Upper lobe of left lung (tissue), 6 donors: ENCODE measurements around the gene LAYN. TPM values are rescaled to one million over a fixed set of nuclear protein-coding genes. Genes with fewer than 3 reads are reported as not detected.

ENCODE experiments used
- ATAC-seq, 2 donors: fragments of 200-7000 bp; cut with Tn5 transposase; one replicate each; pipeline ENCODE4 v1.9.1; 2022; ENCODE audit warnings: mild to moderate bottlenecking in 2 of 2, moderate library complexity in 2 of 2; ENCODE audit not compliant: low FRiP score in 2 of 2
- DNase-seq, 2 donors: peaks; one replicate each; pipeline ENCODE4 v3.0.0-alpha.2; 2019 to 2020
- H3K27ac ChIP-seq, 4 donors: fragments of 200-600 bp; sonication (generic); one replicate each; pipeline ENCODE4 v1.5.1; 2016 to 2019
- H3K27me3 ChIP-seq, 4 donors: fragments of 200-600 bp; sonication (generic); one replicate each; pipeline ENCODE4 v1.5.1; 2017 to 2019
- H3K36me3 ChIP-seq, 4 donors: fragments of 200-600 bp; sonication (generic); one replicate each; pipeline ENCODE4 v1.5.1; 2016 to 2019
- H3K4me1 ChIP-seq, 4 donors: fragments of 200-600 bp; sonication (generic); one replicate each; pipeline ENCODE4 v1.5.1; 2018 to 2019
- H3K4me3 ChIP-seq, 4 donors: fragments of 200-600 bp; sonication (generic); one replicate each; pipeline ENCODE4 v1.5.1; 2017 to 2019; ENCODE audit warnings: mild to moderate bottlenecking in 2 of 4, moderate library complexity in 1 of 4
- H3K9me3 ChIP-seq, 4 donors: fragments of 200-600 bp; sonication (generic); one replicate each; pipeline ENCODE4 v1.5.1; 2018 to 2019
- EP300 ChIP-seq, 4 donors: sonication (generic); formaldehyde crosslinking; IDR thresholded peaks; one replicate each; pipeline ENCODE4 v1.5.1; 2017; ENCODE audit warnings: antibody characterized with exemption in 4 of 4, control low read depth in 2 of 4
- POLR2A ChIP-seq, 4 donors: fragments of 450-650 bp; IDR thresholded peaks; one replicate each; pipeline ENCODE4 v1.5.1; 2016 to 2017; ENCODE audit warnings: antibody characterized with exemption in 4 of 4, mild to moderate bottlenecking in 2 of 4
- POLR2AphosphoS5 ChIP-seq, 2 donors: sonication (generic); formaldehyde crosslinking; IDR thresholded peaks; one replicate each; pipeline ENCODE4 v1.5.1; 2017; ENCODE audit warnings: antibody characterized with exemption in 2 of 2
- WGBS, 2 donors: methylation state at CpG; one replicate each; pipeline ENCODE4 v1.1.5; 2017 to 2018; 5-methylcytosine and 5-hydroxymethylcytosine counted together
- total RNA-seq, 6 donors: library from RNA; depleted of rRNA in 4 of 6; stranded (reverse); fragments of >200 nt in 4 of 6; gene quantifications; one replicate each; pipeline versions ENCODE4 v1.1.0 to v1.2.1, GENCODE V29; 2016 to 2021
- TF ChIP-seq, protein P1 (sequence below), 6 experiments: fragments of 450-650 bp in 4 of 6; fragments of 200-600 bp in 2 of 6; sonication (generic) in 2 of 6; IDR thresholded peaks; one replicate each; pipeline ENCODE4 v1.5.1; 2016 to 2019; ENCODE audit warnings: antibody characterized with exemption in 6 of 6
- donor health status: DM: no; HTN: no; CAD: no; lungs with moderate emphysema.
- donor health status: DM: no; HTN: yes; CAD: no; lungs with severe emphysema.

Gene LAYN
- total RNA-seq, 6 donors from 2014 or later = 3.1 to 46.6 (median 13.9) TPM

DNA sequence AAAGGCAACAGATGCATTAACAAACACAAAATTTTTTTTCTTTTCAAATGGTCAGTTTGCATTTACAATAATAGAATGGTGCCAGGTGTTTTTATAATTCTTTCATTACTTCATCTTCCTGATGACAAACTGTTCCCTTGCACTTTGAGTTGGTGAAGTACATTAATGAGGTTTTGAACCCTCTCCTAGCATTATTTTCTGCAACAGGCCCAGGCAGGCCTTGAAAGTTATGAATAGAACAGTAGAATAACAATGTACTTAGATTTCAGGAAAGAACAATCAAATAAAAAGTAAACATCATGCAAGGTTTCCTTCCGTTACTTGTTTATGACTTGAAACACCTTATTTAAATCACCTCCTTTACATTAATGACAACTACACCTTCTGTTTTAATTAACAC, 37.9 kb upstream of the LAYN start:
- ATAC-seq (no peak), DNase-seq (no peak)
- no peak for TF ChIP-seq POLR2AphosphoS5 (IDR thresholded peaks at IDR 0.05)
- Histone ChIP-seq H3K9me3 (no peaks in the 10 kb centered on the region), H3K4me3 (no peak overlapping the region), H3K27ac (no peak overlapping the region), H3K36me3 (no peaks in the 10 kb centered on the region), H3K4me1 (no peaks in the 10 kb centered on the region), H3K27me3 (no peaks in the 10 kb centered on the region)
- WGBS, 2 donors = 61 to 78% methylated on average over 1 of the region's 1 CpG

GRCh38 chr11:111510311-111510710, 30.2 kb upstream of the LAYN start:
- H3K27ac ChIP-seq = no peak overlapping the region
- WGBS, 2 donors = 91 to 100% methylated on average over 1 of the region's 1 CpG
- H3K27me3 ChIP-seq = peaks cover 0 to 22% (median 11%) of the 10 kb centered on the region in 4 donors
- H3K9me3 ChIP-seq = no peaks in the 10 kb centered on the region
- no peak for TF ChIP-seq POLR2AphosphoS5 (IDR thresholded peaks at IDR 0.05)
- TF ChIP-seq POLR2A (IDR thresholded peaks at IDR 0.05) = no peak
- TF ChIP-seq EP300 (IDR thresholded peaks at IDR 0.05) = no peak
- TF ChIP-seq, protein P1, sequence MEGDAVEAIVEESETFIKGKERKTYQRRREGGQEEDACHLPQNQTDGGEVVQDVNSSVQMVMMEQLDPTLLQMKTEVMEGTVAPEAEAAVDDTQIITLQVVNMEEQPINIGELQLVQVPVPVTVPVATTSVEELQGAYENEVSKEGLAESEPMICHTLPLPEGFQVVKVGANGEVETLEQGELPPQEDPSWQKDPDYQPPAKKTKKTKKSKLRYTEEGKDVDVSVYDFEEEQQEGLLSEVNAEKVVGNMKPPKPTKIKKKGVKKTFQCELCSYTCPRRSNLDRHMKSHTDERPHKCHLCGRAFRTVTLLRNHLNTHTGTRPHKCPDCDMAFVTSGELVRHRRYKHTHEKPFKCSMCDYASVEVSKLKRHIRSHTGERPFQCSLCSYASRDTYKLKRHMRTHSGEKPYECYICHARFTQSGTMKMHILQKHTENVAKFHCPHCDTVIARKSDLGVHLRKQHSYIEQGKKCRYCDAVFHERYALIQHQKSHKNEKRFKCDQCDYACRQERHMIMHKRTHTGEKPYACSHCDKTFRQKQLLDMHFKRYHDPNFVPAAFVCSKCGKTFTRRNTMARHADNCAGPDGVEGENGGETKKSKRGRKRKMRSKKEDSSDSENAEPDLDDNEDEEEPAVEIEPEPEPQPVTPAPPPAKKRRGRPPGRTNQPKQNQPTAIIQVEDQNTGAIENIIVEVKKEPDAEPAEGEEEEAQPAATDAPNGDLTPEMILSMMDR (IDR thresholded peaks at IDR 0.05) = no peak
- no peak overlapping the region for H3K4me3 ChIP-seq
- no peak for ATAC-seq
- no peak for DNase-seq
- no peaks in the 10 kb centered on the region for H3K36me3 ChIP-seq
- H3K4me1 ChIP-seq = peaks cover 11 to 21% (median 17%) of the 10 kb centered on the region in 4 donors

- peak in 1 of 2 donors; percentile 81 for DNase-seq
- Histone ChIP-seq H3K9me3 (no peaks in the 10 kb centered on the region), H3K4me3 (peak within 1 kb of the TSS in 3 of 4 donors; percentile 37 to 52 (median 44)), H3K27me3 (peaks cover 0 to 22% (median 11%) of the 10 kb centered on the region in 4 donors), H3K4me1 (peaks cover 11 to 21% (median 17%) of the 10 kb centered on the region in 4 donors), H3K27ac (no peak within 1 kb of the TSS), H3K36me3 (no peaks in the 10 kb centered on the region)
- 5 to 6% methylated on average over 31 to 76 of the region's 90 CpGs for WGBS, 2 donors
- TF ChIP-seq EP300 (IDR thresholded peaks at IDR 0.05) (no peak), POLR2AphosphoS5 (IDR thresholded peaks at IDR 0.05) (no peak), POLR2A (IDR thresholded peaks at IDR 0.05) (no peak)
- TF ChIP-seq, protein P1 (IDR thresholded peaks at IDR 0.05) = no peak
- ATAC-seq = peak; percentile 30 to 68
Measured at GRCh38 chr11:111512296-111513239, 28.0 kb upstream of the LAYN start, which contains the start of gene BTG4. TSS of gene BTG4 (minus strand) at chr11:111512386. CDS start at chr11:111498776, 13,610 bp downstream.

- no peak for DNase-seq
- peak overlapping the region in 2 of 4 donors; percentile 37 to 52 for H3K4me3 ChIP-seq
- no peaks in the 10 kb centered on the region for H3K36me3 ChIP-seq
- WGBS, 2 donors = 34 to 35% methylated on average over 6 of the region's 6 CpGs
- TF ChIP-seq EP300 (IDR thresholded peaks at IDR 0.05) = no peak
- no peak for TF ChIP-seq POLR2AphosphoS5 (IDR thresholded peaks at IDR 0.05)
- TF ChIP-seq, protein P1 (IDR thresholded peaks at IDR 0.05) = no peak
- TF ChIP-seq POLR2A (IDR thresholded peaks at IDR 0.05) = no peak
- H3K9me3 ChIP-seq = no peaks in the 10 kb centered on the region
- peak in 1 of 2 donors; percentile 15 for ATAC-seq
- H3K27me3 ChIP-seq = peaks cover 0 to 22% (median 11%) of the 10 kb centered on the region in 4 donors
- H3K4me1 ChIP-seq = peaks cover 11 to 21% (median 17%) of the 10 kb centered on the region in 4 donors
- H3K27ac ChIP-seq = no peak overlapping the region
Measured at GRCh38 chr11:111513240-111513605, 27.3 kb upstream of the LAYN start.

DNA sequence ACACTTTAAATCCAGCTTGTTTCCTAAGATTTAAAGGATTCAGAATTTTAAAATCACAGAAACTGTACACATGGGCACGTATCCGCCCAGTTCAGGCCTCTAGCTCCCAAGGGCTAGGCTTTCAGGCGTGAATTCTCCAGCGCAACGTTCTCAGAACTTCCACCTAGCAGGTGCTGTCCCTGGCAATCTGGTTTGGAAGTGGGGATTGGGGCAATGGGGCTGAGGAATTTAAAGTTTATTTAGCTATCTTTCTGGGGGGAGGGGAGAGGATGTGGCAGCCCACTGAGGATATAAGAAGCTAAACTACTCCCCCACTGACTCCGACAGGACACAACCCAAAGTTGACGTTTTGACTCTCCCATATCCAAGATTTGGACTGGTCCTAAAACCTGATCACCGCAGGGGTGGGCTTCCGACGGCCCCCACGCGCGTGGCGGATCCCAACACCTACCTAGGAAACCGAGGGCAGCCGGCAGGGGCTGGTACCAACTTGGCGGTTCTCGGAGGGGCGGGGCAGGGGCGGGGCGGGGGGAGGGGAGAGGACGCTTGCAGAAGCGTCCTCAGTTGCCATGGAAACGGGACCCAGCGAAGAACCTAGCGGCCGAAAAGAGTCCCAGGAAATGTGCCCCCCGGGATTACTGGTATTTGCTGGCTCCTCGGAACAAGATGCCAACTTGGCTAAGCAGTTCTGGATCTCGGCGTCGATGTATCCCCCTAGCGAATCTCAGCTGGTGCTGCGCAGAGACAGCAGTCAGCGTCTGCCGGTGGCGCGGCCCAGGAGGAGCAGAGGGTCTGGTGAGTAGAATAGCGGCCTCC, 26.1 kb upstream of the LAYN start, which contains the start of gene HOATZ:
Gene HOATZ, plus strand, starts transcription at position 563 of the 816 bp plus-strand sequence. Its CDS starts 7 bp downstream, at position 570.
- 23 to 29% methylated on average over 27 to 32 of the region's 39 CpGs for WGBS, 2 donors
- DNase-seq (peak in 1 of 2 donors; percentile 75), ATAC-seq (no peak)
- Histone ChIP-seq H3K9me3 (no peaks in the 10 kb centered on the region), H3K36me3 (no peaks in the 10 kb centered on the region), H3K4me3 (peak within 1 kb of the TSS in 2 of 4 donors; percentile 3 to 11), H3K27ac (no peak within 1 kb of the TSS), H3K27me3 (peaks cover 0 to 22% (median 11%) of the 10 kb centered on the region in 4 donors), H3K4me1 (peaks cover 11 to 21% (median 17%) of the 10 kb centered on the region in 4 donors)
- TF ChIP-seq POLR2A (IDR thresholded peaks at IDR 0.05) (no peak), EP300 (IDR thresholded peaks at IDR 0.05) (no peak), POLR2AphosphoS5 (IDR thresholded peaks at IDR 0.05) (no peak)
- TF ChIP-seq, protein P1 (IDR thresholded peaks at IDR 0.05) = no peak
